SK-N-SH (cell line): Measurements from ENCODE around the gene NLRP11. TPM values are rescaled to one million over a fixed set of nuclear protein-coding genes. Genes with fewer than 3 reads are reported as not detected.

ENCODE experiments used
- CTCF ChIA-PET: fragments of 300-600, 350-600 bp; formaldehyde crosslinking; extraction: SDS; loops from one replicate; lab custom pipeline; 2021; lab: Yijun Ruan, JAX
- POLR2A ChIA-PET: fragments of 350-600 bp; sonication (Branson Sonifier 250); formaldehyde crosslinking; extraction: SDS; loops from one replicate; lab custom pipeline; 2020; ENCODE audit warnings: antibody characterized with exemption, inconsistent platforms; lab: Yijun Ruan, JAX
- DNase-seq: peaks from one replicate; pipeline ENCODE4 v3.0.0; 2012
- H2AFZ ChIP-seq: fragments of 200-600 bp; sonication (generic); 2 replicates; pipeline ENCODE4 v1.8.1; 2016; ENCODE audit warnings: antibody characterized with exemption, mild to moderate bottlenecking, low read depth
- H3F3A ChIP-seq: fragments of 200-600 bp; sonication (generic); replicated peaks from 2 replicates; pipeline ENCODE3; 2016; ENCODE audit warnings: antibody characterized with exemption, mild to moderate bottlenecking; ENCODE audit not compliant: insufficient read depth
- H3K27ac ChIP-seq, 2 experiments: fragments of 200-500 bp in 1 of 2; fragments of 200-600 bp in 1 of 2; sonication (Bioruptor generic) in 1 of 2; sonication (generic), shearing (Covaris generic) in 1 of 2; 2 replicates each; pipeline versions ENCODE4 v1.5.1 to v1.6.1; 2014 to 2016; ENCODE audit warnings: low read depth in 2 of 2, inconsistent platforms in 1 of 2, low read length in 1 of 2, mild to moderate bottlenecking in 1 of 2, mixed read lengths in 1 of 2
- H3K27me3 ChIP-seq: fragments of 200-600 bp; sonication (generic), shearing (Covaris generic); 2 replicates; pipeline ENCODE4 v1.6.1; 2016; ENCODE audit warnings: mixed run types; ENCODE audit not compliant: insufficient read depth
- H3K36me3 ChIP-seq, 2 experiments: fragments of 200-500 bp in 1 of 2; fragments of 200-600 bp in 1 of 2; sonication (Bioruptor generic) in 1 of 2; sonication (generic) in 1 of 2; replicated peaks in 1 of 2; 2 replicates each; pipeline versions ENCODE3 to v1.5.1; 2014 to 2016; ENCODE audit warnings: low read length in 1 of 2, mild to moderate bottlenecking in 1 of 2; ENCODE audit not compliant: insufficient read depth in 2 of 2, control insufficient read depth in 1 of 2
- H3K4me1 ChIP-seq, 2 experiments: fragments of 200-500 bp in 1 of 2; fragments of 200-600 bp in 1 of 2; sonication (Bioruptor generic) in 1 of 2; sonication (generic), shearing (Covaris generic) in 1 of 2; 2 replicates each; pipeline versions ENCODE4 v1.5.1 to v1.6.1; 2014 to 2016; ENCODE audit warnings: low read depth in 1 of 2, low read length in 1 of 2, mixed run types in 1 of 2; ENCODE audit not compliant: insufficient read depth in 2 of 2, control insufficient read depth in 1 of 2
- H3K4me2 ChIP-seq: fragments of 200-600 bp; sonication (generic), shearing (Covaris generic); 2 replicates; pipeline ENCODE4 v1.6.1; 2017; ENCODE audit warnings: mixed run types
- H3K4me3 ChIP-seq, 2 experiments: fragments of 200-500 bp in 1 of 2; fragments of 200-600 bp in 1 of 2; sonication (Bioruptor generic) in 1 of 2; sonication (generic), shearing (Covaris generic) in 1 of 2; 2 replicates each; pipeline versions ENCODE4 v1.5.1 to v1.8.1; 2014 to 2016; ENCODE audit warnings: low read depth in 2 of 2, inconsistent platforms in 1 of 2, low read length in 1 of 2, mild to moderate bottlenecking in 1 of 2, mixed read lengths in 1 of 2, moderate library complexity in 1 of 2
- H3K79me2 ChIP-seq: fragments of 200-600 bp; sonication (generic); 2 replicates; pipeline ENCODE4 v1.8.1; 2017; ENCODE audit warnings: mild to moderate bottlenecking; ENCODE audit not compliant: insufficient read depth
- H3K9ac ChIP-seq: fragments of 200-600 bp; sonication (generic); 2 replicates; pipeline ENCODE4 v1.6.1; 2017; ENCODE audit warnings: mixed run types
- H3K9me2 ChIP-seq: fragments of 200-600 bp; sonication (generic); 2 replicates; pipeline ENCODE4 v1.6.1; 2017; ENCODE audit warnings: mixed run types
- H3K9me3 ChIP-seq: fragments of 200-600 bp; sonication (generic); 2 replicates; pipeline ENCODE4 v1.6.1; 2017; ENCODE audit warnings: mixed run types, mild to moderate bottlenecking, moderate library complexity
- H4K20me1 ChIP-seq: fragments of 200-600 bp; sonication (generic); 2 replicates; pipeline ENCODE4 v1.6.1; 2017; ENCODE audit warnings: mild to moderate bottlenecking, mixed run types; ENCODE audit not compliant: insufficient read depth
- ELF1 ChIP-seq: IDR thresholded peaks from 2 replicates; pipeline ENCODE4 v1.4.0; 2012
- EP300 ChIP-seq, 2 experiments: IDR thresholded peaks; 2 replicates each; pipeline versions ENCODE4 v1.4.0 to v1.6.1; 2012; ENCODE audit warnings: borderline replicate concordance in 1 of 2, low read depth in 1 of 2, low read length in 1 of 2
- EZH2phosphoT487 ChIP-seq: fragments of 200-600 bp; sonication (generic); IDR thresholded peaks from 2 replicates; pipeline ENCODE4 v1.6.1; 2017; ENCODE audit warnings: low read depth, mixed run types, mild to moderate bottlenecking, antibody characterized with exemption, moderate library complexity, borderline replicate concordance
- FOXJ3 ChIP-seq: sonication (generic); formaldehyde crosslinking; IDR thresholded peaks from 2 replicates; pipeline ENCODE4 v1.5.1; 2020; ENCODE audit warnings: mild to moderate bottlenecking, missing genetic modification reagents
- GABPA ChIP-seq: IDR thresholded peaks from 2 replicates; pipeline ENCODE4 v1.4.0; 2012; ENCODE audit warnings: low read depth, mild to moderate bottlenecking
- GATA2 ChIP-seq: sonication (generic); formaldehyde crosslinking; IDR thresholded peaks from 2 replicates; pipeline ENCODE4 v1.5.0; 2020; ENCODE audit warnings: mild to moderate bottlenecking, missing genetic modification reagents
- JUND ChIP-seq: IDR thresholded peaks from 2 replicates; pipeline ENCODE4 v1.4.0; 2012
- MXI1 ChIP-seq: IDR thresholded peaks from 2 replicates; pipeline ENCODE4 v1.6.1; 2012; ENCODE audit warnings: mild to moderate bottlenecking, low read depth, low read length, improper control_type of control experiment
- RFX5 ChIP-seq: IDR thresholded peaks from 2 replicates; pipeline ENCODE4 v1.6.1; 2012; ENCODE audit warnings: mild to moderate bottlenecking, improper control_type of control experiment, low read length
- RXRA ChIP-seq: IDR thresholded peaks from 2 replicates; pipeline ENCODE4 v1.4.0; 2012; ENCODE audit warnings: low read depth, mild to moderate bottlenecking, borderline replicate concordance
- SIN3A ChIP-seq: IDR thresholded peaks from 2 replicates; pipeline ENCODE4 v1.6.1; 2012; ENCODE audit warnings: low read depth, mild to moderate bottlenecking, low read length, moderate library complexity, borderline replicate concordance
- TAF1 ChIP-seq: IDR thresholded peaks from 2 replicates; pipeline ENCODE4 v1.6.1; 2012; ENCODE audit warnings: low read depth, mild to moderate bottlenecking, low read length, moderate library complexity, borderline replicate concordance
- TEAD4 ChIP-seq: IDR thresholded peaks from 2 replicates; pipeline ENCODE4 v1.4.0; 2012; ENCODE audit warnings: mild to moderate bottlenecking, borderline replicate concordance; ENCODE audit not compliant: insufficient read depth
- USF1 ChIP-seq: IDR thresholded peaks from 2 replicates; pipeline ENCODE4 v1.4.0; 2012; ENCODE audit warnings: low read depth, borderline replicate concordance
- YY1 ChIP-seq: IDR thresholded peaks from 2 replicates; pipeline ENCODE4 v1.4.0; 2012; ENCODE audit warnings: low read depth, mild to moderate bottlenecking
- WGBS: methylation state at CpG from one replicate; pipeline ENCODE4 v1.1.6; 2017; ENCODE audit warnings: low lambda C conversion rate; 5-methylcytosine and 5-hydroxymethylcytosine counted together
- polyA plus RNA-seq, 3 experiments: library from polyadenylated mRNA; depleted of rRNA; stranded (reverse); fragments of >200 nt; gene quantifications; 2 replicates each; pipeline ENCODE4 v1.2.3, GENCODE V29; 2012
- TF ChIP-seq, protein P1 (sequence below): fragments of 150-350 bp; IDR thresholded peaks from 2 replicates; pipeline ENCODE4 v1.6.1; 2016; ENCODE audit warnings: mild to moderate bottlenecking, low read depth, low read length
- TF ChIP-seq, protein P2 (sequence below): fragments of 150-350 bp; IDR thresholded peaks from 2 replicates; pipeline ENCODE4 v1.6.1; 2017; ENCODE audit warnings: antibody characterized with exemption, low read length, low read depth, borderline replicate concordance
- TF ChIP-seq, protein P3 (sequence below): IDR thresholded peaks from 2 replicates; pipeline ENCODE4 v1.4.0; 2012; ENCODE audit warnings: low read depth
- TF ChIP-seq, protein P4 (sequence below): IDR thresholded peaks from 2 replicates; pipeline ENCODE4 v1.4.0; 2012; ENCODE audit warnings: low read depth, borderline replicate concordance

The NLRP11 gene
- polyA plus RNA-seq, 1 of the 3 experiments (the other 2 are of a cell fraction), result 0.02 TPM

GRCh38 chr19:55809381-55810058 lies 22.3 kb downstream of the NLRP11 start (continued):
- TF ChIP-seq, protein P1, sequence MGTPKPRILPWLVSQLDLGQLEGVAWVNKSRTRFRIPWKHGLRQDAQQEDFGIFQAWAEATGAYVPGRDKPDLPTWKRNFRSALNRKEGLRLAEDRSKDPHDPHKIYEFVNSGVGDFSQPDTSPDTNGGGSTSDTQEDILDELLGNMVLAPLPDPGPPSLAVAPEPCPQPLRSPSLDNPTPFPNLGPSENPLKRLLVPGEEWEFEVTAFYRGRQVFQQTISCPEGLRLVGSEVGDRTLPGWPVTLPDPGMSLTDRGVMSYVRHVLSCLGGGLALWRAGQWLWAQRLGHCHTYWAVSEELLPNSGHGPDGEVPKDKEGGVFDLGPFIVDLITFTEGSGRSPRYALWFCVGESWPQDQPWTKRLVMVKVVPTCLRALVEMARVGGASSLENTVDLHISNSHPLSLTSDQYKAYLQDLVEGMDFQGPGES, result no peak
- TF ChIP-seq FOXJ3 (no peak), TEAD4 (no peak), YY1 (peak; percentile 81), SIN3A (no peak), EP300 (IDR thresholded peaks at IDR 0.05; ENCODE audit: borderline replicate concordance in 1 of 2, low read depth in 1 of 2, low read length in 1 of 2) (no peak), JUND (no peak)
- TF ChIP-seq, protein P2, sequence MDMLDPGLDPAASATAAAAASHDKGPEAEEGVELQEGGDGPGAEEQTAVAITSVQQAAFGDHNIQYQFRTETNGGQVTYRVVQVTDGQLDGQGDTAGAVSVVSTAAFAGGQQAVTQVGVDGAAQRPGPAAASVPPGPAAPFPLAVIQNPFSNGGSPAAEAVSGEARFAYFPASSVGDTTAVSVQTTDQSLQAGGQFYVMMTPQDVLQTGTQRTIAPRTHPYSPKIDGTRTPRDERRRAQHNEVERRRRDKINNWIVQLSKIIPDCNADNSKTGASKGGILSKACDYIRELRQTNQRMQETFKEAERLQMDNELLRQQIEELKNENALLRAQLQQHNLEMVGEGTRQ, result no peak
- TF ChIP-seq, all 33 proteins: peak for 7

DNA sequence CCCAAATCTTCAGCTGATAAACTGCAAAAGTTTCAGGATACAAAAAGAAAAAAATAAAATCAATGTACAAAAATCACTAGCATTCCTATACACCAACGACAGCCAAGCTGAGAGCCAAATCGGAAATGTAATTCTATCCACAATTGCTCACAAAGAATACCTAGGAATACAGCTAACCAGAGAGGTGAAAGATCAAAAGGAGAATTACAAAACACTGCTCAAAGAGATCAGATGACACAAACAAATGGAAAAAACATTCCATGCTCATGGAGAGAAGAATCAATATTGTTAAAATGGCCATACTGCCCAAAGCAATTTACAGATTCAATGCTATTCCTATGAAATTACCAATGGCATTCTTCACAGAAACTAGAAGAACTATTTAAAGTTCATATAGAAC lies 29.5 kb downstream of the NLRP11 start:
- Histone ChIP-seq H3K9me3 (no peaks in the 10 kb centered on the region), H3K9me2 (no peaks in the 10 kb centered on the region), H3K4me3 (no peak overlapping the region), H2AFZ (no peak overlapping the region), H3K27ac (no peak overlapping the region), H3K4me2 (no peak overlapping the region), H3K9ac (no peak overlapping the region), H3K79me2 (no peaks in the 10 kb centered on the region), H3K27me3 (peaks cover 28% of the 10 kb centered on the region; the same call in 1 of the 2 replicates), H3K36me3 (no peaks in the 10 kb centered on the region), H3K4me1 (no peaks in the 10 kb centered on the region), H3F3A (no peaks in the 10 kb centered on the region), H4K20me1 (no peaks in the 10 kb centered on the region)
- WGBS, result 0% methylated on average over 2 of the region's 2 CpGs
- no peak for TF ChIP-seq USF1
- no peak for TF ChIP-seq RXRA
- no peak for TF ChIP-seq EZH2phosphoT487
- no peak for TF ChIP-seq RFX5
- TF ChIP-seq GATA2 (CRISPR knock-in tag), result no peak
- TF ChIP-seq SIN3A, result no peak
- no peak for TF ChIP-seq MXI1
- TF ChIP-seq, protein P3, sequence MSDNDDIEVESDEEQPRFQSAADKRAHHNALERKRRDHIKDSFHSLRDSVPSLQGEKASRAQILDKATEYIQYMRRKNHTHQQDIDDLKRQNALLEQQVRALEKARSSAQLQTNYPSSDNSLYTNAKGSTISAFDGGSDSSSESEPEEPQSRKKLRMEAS, result no peak
- TF ChIP-seq, protein P1, result no peak
- TF ChIP-seq, protein P4, sequence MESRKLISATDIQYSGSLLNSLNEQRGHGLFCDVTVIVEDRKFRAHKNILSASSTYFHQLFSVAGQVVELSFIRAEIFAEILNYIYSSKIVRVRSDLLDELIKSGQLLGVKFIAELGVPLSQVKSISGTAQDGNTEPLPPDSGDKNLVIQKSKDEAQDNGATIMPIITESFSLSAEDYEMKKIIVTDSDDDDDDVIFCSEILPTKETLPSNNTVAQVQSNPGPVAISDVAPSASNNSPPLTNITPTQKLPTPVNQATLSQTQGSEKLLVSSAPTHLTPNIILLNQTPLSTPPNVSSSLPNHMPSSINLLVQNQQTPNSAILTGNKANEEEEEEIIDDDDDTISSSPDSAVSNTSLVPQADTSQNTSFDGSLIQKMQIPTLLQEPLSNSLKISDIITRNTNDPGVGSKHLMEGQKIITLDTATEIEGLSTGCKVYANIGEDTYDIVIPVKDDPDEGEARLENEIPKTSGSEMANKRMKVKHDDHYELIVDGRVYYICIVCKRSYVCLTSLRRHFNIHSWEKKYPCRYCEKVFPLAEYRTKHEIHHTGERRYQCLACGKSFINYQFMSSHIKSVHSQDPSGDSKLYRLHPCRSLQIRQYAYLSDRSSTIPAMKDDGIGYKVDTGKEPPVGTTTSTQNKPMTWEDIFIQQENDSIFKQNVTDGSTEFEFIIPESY, result no peak
- TF ChIP-seq ELF1, result no peak
- TF ChIP-seq GABPA, result no peak
- TF ChIP-seq, protein P2, result no peak
- no peak for TF ChIP-seq TAF1
- DNase-seq, result no peak
- ChIA-PET CTCF (interaction anchor here (1.1 kb wide), 1 partner anchor 18 kb away, joined by 3 read pairs; no protein-coding TSS in a partner anchor), POLR2A (no interaction called here)
